NT2/D1 (cell line): Measurements from ENCODE around the gene ABO.

ENCODE experiments used
- SUZ12 ChIP-seq: IDR thresholded peaks from 2 replicates; pipeline ENCODE4 v1.6.1; 2011; ENCODE audit not compliant: insufficient read length, insufficient read depth; ENCODE audit errors: extremely low read depth
- YY1 ChIP-seq: IDR thresholded peaks from 2 replicates; pipeline ENCODE4 v1.6.1; 2011; ENCODE audit not compliant: insufficient read length, insufficient read depth
- ZNF274 ChIP-seq: IDR thresholded peaks from 2 replicates; pipeline ENCODE4 v1.6.1; 2011; ENCODE audit warnings: mild to moderate bottlenecking, low read depth, low read length

DNA sequence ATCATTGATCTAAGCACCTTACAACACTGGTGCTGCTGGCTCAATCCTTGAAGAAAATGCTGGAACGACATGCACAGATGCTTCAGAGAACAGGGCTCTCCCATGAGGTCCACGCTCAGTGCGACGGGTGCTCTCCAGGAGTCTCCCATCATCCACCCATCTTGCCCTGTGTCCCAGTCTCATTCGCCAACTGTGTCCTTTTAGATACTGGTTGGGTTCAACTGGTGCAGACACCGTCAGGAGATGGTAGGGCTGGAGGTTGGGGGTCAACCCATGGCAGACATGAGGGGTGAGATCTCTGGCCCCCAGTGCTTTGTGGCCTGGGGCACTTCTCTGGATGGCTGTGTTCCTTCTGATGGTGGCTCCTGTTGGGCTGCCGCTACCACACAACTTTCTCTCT, 64.4 kb downstream of the ABO start:
- no peak for TF ChIP-seq YY1
- no peak for TF ChIP-seq SUZ12
- no peak for TF ChIP-seq ZNF274
